Stimulated activated naive CD4-positive, alpha-beta T cell (primary cell): Measurements from ENCODE around the gene SDC3.
"Not testable (repeated sequence)": the region's sequence is repeated elsewhere in the genome, so short reads cannot be mapped to it uniquely, and the experiment has no call there.

Experiments
- DNase-seq, 6 experiments: peaks; one replicate each; lab custom pipeline; 2025; lab: John Stamatoyannopoulos, UW

The SDC3 gene

GRCh38 chr1:30874176-30874575 is 34.4 kb downstream of the SDC3 start:
- DNase-seq: no peak

DNA sequence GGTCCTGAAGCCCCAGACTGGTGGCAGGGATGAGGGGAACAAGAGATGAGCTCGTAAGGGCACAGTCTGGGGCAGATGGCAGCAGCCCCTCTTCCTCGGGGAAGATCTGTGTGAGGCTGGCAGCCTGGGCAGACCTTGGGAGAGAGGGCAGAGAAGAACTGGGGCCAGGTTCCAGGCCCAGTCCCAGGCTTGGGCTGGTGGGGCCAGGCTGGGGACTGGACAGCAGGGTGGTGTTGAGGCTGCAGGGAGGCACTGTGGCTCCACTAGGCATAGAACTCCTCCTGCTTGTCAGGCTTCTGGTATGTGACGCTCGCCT is 35.7 kb downstream of the SDC3 start:
- DNase-seq: no peak

- no peak for DNase-seq
Measured at GRCh38 chr1:30872033-30872947, 36.3 kb downstream of the SDC3 start.

GRCh38 chr1:30871276-30871871 is 37.2 kb downstream of the SDC3 start:
- DNase-seq: no peak

DNA sequence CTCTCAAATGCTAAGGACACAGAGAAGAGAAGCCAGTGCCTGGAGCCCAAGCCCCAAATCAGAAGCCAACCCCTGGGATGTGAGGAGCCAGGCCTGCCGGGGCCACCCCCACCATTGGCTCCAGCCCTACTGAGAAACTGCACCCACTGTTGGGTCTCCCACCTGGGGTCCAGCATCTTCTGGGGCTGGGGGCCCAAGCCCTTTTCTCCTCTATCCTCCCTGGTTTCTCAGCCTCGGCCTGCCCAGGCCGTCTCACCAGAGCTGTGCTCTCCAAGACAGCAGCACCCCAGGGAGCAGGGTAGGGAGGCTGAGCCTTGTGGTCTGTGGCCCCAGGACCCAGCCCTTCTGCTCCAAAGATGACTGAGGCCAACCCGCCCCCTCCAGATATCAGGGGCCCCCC is 37.9 kb downstream of the SDC3 start:
- DNase-seq: no peak

DNA sequence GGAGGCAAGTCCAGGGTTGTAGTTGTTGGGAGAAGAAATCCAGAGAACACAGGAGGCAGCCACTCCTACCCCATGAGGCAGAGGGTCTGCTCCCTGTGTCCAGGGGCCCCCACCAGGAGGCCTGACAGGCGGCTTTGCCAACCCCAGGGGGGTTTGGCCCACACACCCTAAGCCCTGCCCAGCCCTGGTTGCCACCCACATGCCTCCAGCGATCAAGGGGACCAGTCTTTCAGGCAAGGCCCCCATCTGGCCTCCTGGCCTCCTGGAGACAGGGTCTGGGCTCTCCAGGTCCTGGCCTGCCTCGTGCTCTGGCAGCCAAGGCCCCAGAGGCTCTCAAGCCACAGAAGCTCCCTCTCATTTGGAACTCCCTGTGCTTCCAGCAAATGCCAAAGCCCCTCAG is 38.5 kb downstream of the SDC3 start:
- DNase-seq: no peak

- DNase-seq: no peak
Measured at GRCh38 chr1:30868833-30869435, 39.6 kb downstream of the SDC3 start.

DNA sequence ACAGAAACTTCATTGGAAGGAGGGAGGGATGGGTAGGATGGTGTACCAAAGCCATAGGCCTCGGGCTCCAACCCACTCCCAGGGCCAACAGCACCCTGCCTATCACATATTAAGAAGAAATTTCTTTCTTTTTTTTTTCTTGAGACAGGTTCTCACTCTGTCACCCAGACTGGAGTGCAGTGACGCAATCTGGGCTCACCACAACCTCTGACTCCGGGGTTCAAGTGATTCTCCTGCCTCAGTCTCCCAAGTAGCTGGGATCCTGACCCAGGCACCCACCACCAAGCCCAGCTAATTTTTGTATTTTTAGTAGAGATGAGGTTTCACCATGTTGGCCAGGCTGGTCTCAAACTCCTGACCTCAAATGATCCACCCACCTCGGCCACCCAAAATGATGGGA is 40.5 kb downstream of the SDC3 start:
- not testable (repeated sequence) for DNase-seq

- no peak for DNase-seq
Measured at GRCh38 chr1:30867537-30867936, 41.0 kb downstream of the SDC3 start.

- DNase-seq: no peak
Measured at GRCh38 chr1:30866594-30866993, 42.0 kb downstream of the SDC3 start.

DNA sequence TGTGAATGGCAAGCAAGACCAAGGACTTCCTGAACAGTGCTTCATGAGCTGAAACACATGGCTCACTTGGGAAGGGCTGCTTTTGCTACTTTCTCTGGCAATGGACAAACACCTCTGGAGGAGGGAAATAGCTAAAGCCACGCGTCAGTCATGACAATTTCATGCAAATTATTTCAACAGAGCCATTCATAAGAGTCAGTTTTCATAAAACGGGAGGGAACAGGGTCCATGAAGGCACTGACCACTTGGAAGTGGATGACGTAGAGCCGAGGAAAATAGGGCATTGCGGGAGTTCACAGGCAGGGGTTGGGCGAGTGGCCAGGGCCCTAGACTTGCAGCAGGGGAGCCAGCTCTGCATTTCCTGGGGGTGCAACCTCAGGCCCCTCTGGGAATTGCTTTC is 43.9 kb downstream of the SDC3 start:
- DNase-seq: no peak

- DNase-seq: no peak
Measured at GRCh38 chr1:30863858-30864604, 44.5 kb downstream of the SDC3 start.

DNA sequence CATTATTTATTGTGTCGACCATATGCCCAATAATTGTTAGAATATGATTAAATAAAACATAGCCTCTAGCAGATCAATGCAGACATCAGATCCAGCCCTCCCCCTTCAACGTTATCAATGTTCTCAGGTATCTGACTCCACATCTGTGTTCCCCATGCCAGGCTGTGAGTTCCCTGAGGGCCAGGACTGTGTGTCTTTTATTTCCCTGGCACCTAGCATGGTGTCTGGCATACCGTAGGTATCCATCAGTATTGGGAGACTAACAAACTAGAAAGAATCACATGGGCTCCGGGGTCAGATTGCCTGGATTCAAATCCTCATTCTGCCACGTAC is 48.3 kb downstream of the SDC3 start:
- DNase-seq: no peak

DNA sequence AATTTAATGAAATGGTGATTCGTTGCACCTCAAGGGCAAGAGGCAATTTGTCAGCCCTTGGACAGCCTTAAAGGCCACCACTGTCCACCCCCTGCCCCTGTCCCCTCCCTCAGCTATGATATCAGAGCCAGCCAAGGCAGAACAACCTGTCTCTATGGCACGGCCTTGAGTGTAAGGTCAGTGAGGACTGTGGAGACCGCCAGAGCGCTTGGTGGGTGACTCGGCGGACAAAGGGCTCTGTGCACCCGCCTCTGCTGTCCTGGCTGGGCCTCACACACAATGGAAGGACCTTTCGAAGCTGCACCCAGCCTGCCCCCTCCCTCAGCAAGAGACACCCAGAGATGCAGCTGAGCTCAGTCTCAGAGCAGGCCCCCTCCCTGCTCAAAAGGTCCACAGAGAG is 50.6 kb downstream of the SDC3 start:
- no peak for DNase-seq

GRCh38 chr1:30857062-30857461 is 51.5 kb downstream of the SDC3 start:
- DNase-seq: no peak

DNA sequence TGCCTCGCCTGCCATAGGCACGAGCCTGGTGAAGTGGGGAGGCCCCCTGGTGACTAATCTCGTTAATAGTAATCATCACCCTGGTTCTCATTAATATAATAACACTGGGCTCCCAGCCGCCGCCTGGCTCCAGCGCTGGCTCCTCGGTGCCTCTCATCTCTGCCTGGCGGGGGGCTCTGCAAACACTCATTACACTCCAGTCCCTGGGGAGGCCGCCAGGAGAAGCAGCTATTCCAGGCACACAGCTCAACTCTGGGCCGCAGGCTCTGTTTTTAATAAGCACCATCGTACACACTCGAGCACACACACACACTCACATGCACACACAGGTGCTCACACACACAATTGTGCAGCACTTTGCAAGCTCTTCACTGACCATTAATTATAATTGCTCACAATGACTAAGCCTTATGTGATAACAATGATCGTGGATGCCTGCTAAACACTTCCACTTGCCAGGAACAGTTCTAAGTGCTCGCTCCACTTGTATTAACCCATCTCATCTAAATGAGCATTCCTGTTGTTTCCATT is 52.2 kb downstream of the SDC3 start:
- no peak for DNase-seq

- DNase-seq: no peak
Measured at GRCh38 chr1:30855686-30856259, 52.8 kb downstream of the SDC3 start.

GRCh38 chr1:30853350-30853749 is 55.2 kb downstream of the SDC3 start:
- DNase-seq: no peak

DNA sequence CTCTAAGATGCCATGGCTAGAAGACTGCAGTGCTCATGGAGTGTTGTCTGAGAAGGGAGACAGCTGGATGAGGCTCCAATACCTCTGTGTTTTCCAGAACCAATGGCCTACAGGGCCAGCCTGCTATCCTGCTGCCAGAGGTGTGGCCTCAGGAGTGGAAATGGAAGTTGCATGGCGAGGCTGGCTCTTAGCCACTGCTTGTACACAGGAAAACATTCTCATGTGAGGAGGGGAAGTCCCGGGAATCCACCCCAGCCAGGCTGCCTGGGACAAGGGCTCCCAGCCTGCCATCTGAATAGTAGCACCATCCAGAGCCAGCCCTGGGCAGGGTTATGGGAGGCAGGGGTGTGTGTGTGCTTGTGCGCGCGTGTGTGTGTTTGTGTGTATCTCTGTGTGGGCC is 56.5 kb downstream of the SDC3 start:
- DNase-seq: no peak

DNA sequence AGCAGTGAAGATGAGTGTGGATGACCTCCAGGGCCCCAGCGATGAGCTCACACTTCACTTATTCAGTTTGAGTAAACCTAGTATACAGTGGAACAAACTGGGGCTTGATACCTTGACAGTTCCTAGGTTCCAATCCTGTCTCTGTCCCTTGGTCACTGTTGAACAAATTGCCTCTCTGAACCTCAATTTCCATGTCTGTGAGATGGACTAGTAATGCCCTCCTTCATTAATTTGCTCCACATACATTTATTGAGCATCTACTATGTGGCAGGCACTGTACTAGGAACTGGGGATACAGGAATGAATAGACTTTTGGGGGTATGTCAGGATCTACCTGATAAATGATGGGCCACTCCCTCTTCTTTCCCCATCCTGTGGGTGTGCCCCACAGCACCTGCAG is 57.3 kb downstream of the SDC3 start:
- no peak for DNase-seq

DNA sequence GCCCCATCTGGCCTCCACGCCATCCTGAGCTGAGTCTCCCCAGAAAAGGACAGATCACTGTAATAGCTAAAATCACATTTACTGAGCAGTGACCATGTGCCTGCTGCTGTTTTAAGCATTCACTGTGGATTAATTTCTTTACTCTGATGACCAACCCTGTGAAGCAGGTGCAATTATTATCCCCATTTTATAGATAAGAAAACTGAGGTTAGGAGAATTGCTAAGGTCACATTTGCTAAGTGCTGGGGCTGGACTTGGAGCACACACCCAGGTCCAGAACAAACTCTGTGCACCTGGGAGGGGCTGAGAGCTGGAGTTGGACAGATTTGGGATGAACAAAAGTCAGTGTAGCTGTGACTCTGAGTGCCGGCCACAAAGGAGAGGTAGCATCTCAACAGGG is 58.0 kb downstream of the SDC3 start:
- no peak for DNase-seq

- DNase-seq: no peak
Measured at GRCh38 chr1:30848130-30848529, 60.4 kb downstream of the SDC3 start.
